CD4-positive, CD25-positive, alpha-beta regulatory T cell (primary cell): ENCODE measurements around the gene RSPH4A. TPM values are rescaled to one million over a fixed set of nuclear protein-coding genes. Genes with fewer than 3 reads are reported as not detected.
"Not testable (repeated sequence)": the region's sequence is repeated elsewhere in the genome, so short reads cannot be mapped to it uniquely, and the experiment has no call there.

Source experiments
- ATAC-seq, 2 donors: fragments of 150-1000 bp; cut with Tn5 transposase; one replicate each; pipeline ENCODE4 v1.10.0; 2021; ENCODE audit warnings: low read depth in 2 of 2, moderate number of reproducible peaks in 2 of 2, moderate library complexity in 1 of 2
- DNase-seq, 3 donors: peaks; one replicate each; pipeline versions ENCODE4 v3.0.0 to v3.0.0-alpha.2; 2012 to 2022; ENCODE audit warnings: mixed read lengths in 1 of 3
- H3K27ac ChIP-seq: one replicate; pipeline ENCODE4 v1.7.0; 2013; ENCODE audit warnings: mild to moderate bottlenecking, low read length; ENCODE audit not compliant: insufficient read depth, poor library complexity, severe bottlenecking
- H3K27me3 ChIP-seq: one replicate; pipeline ENCODE4 v1.7.0; 2013; ENCODE audit warnings: low read length; ENCODE audit not compliant: control insufficient read depth, insufficient read depth
- H3K36me3 ChIP-seq: one replicate; pipeline ENCODE4 v1.7.0; 2013; ENCODE audit warnings: mild to moderate bottlenecking, low read length, moderate library complexity; ENCODE audit not compliant: control insufficient read depth, insufficient read depth
- H3K4me1 ChIP-seq: 2 replicates; pipeline ENCODE4 v1.7.0; 2013; ENCODE audit warnings: mild to moderate bottlenecking, low read length; ENCODE audit not compliant: insufficient read depth, control insufficient read depth, poor library complexity, severe bottlenecking
- H3K4me3 ChIP-seq: one replicate; pipeline ENCODE4 v1.7.0; 2013; ENCODE audit warnings: low read depth, mild to moderate bottlenecking, low read length, moderate library complexity
- H3K9me3 ChIP-seq, 2 experiments: 1 replicate in 1 of 2; 2 replicates in 1 of 2; pipeline ENCODE4 v1.7.0; 2013; ENCODE audit warnings: low read length in 2 of 2, mild to moderate bottlenecking in 1 of 2, moderate library complexity in 1 of 2; ENCODE audit not compliant: control insufficient read depth in 2 of 2
- H3K27ac Mint-ChIP-seq, 3 donors: one replicate each; pipeline ENCODE4 v1.8.0; 2020 to 2022; ENCODE audit warnings: mild to moderate bottlenecking in 3 of 3, mixed read lengths in 3 of 3, moderate library complexity in 2 of 3
- H3K27me3 Mint-ChIP-seq: one replicate; pipeline ENCODE4 v1.8.0; 2022; ENCODE audit warnings: mild to moderate bottlenecking, mixed read lengths
- H3K36me3 Mint-ChIP-seq: one replicate; pipeline ENCODE4 v1.8.0; 2020; ENCODE audit warnings: mixed read lengths
- H3K4me1 Mint-ChIP-seq, 4 donors: one replicate each; pipeline ENCODE4 v1.8.0; 2020 to 2022; ENCODE audit warnings: mixed read lengths in 4 of 4, mild to moderate bottlenecking in 1 of 4
- H3K4me3 Mint-ChIP-seq, 4 donors: one replicate each; pipeline ENCODE4 v1.8.0; 2020 to 2022; ENCODE audit warnings: mild to moderate bottlenecking in 4 of 4, mixed read lengths in 4 of 4, moderate library complexity in 3 of 4
- H3K9me3 Mint-ChIP-seq, 7 donors: one replicate each; pipeline ENCODE4 v1.8.0; 2020 to 2022; ENCODE audit warnings: mixed read lengths in 7 of 7, mild to moderate bottlenecking in 3 of 7, moderate library complexity in 2 of 7
- polyA plus RNA-seq, 4 donors: library from polyadenylated mRNA; unstranded; fragments of 300-500 nt; fragmentation: Illumina TruSeq; gene quantifications; one replicate each; pipeline ENCODE4 v1.2.3, GENCODE V29; 2021
- total RNA-seq: library from RNA; stranded (reverse); gene quantifications from one replicate; pipeline ENCODE4 v1.2.3, GENCODE V29; 2022

Gene RSPH4A
- total and polyA plus RNA-seq, 5 donors from 2014 or later = 0.08 to 0.52 TPM; not detected in 3

DNA sequence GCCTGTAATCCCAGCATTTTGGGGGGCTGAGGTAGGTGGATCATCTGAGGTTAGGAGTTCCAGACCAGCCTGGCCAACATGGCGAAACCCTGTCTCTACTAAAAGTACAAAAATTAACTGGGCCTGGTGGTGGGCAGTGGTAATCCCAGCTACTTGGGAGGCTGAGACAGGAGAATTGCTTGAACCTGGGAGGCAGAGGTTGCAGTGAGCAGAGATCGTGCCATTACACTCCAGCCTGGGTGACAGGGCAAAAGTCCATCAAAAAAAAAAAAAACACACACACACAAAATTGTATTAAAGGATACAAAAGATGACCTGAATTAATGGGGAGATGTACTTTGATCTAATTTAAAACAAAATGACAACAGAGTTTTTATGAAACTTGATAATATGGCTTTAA lies 47.9 kb downstream of the RSPH4A start:
- H3K27me3 ChIP-seq, H3K27ac ChIP-seq, ATAC-seq, H3K27me3 Mint-ChIP-seq, H3K36me3 ChIP-seq, H3K9me3 Mint-ChIP-seq, DNase-seq, H3K4me3 ChIP-seq, H3K9me3 ChIP-seq: not testable (repeated sequence)
- Mint-ChIP-seq H3K27ac (peak overlapping the region in 2 of 3 donors; percentile 7 to 21), H3K36me3 (peaks cover 26% of the 10 kb centered on the region), H3K4me3 (peak overlapping the region in 1 of 4 donors; percentile 22), H3K4me1 (peaks cover 40 to 80% (median 65%) of the 10 kb centered on the region in 4 donors)
- peaks cover 35% of the 10 kb centered on the region for H3K4me1 ChIP-seq

DNA sequence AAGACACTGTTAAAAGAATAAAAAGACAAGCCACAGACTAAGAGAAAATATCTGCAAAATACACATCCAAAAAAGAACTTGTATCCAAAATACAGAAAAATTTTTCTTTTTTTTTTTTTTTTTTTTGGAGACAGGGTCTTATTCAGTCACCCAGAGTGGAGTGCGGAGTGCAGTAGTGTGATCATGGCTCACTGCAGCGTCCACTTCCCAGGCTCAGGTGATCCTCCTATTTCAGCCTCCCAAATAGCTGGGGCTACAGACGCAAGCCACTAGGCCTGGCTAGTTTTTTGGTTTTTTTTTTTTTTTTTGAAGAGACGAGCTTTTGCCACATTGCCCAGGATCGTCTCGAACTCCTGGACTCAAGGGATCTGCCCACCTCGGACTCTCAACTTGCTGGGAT lies 49.2 kb downstream of the RSPH4A start:
- no peaks in the 10 kb centered on the region for H3K27me3 ChIP-seq
- DNase-seq (no peak), ATAC-seq (no peak)
- peaks cover 35% of the 10 kb centered on the region for H3K4me1 ChIP-seq
- peaks cover 17% of the 10 kb centered on the region for H3K36me3 Mint-ChIP-seq
- H3K27ac Mint-ChIP-seq = no peak overlapping the region
- H3K9me3 ChIP-seq = no peaks in the 10 kb centered on the region
- H3K4me3 Mint-ChIP-seq = peak overlapping the region; percentile 27 to 98 (median 50)
- H3K27ac ChIP-seq = no peak overlapping the region
- no peaks in the 10 kb centered on the region for H3K27me3 Mint-ChIP-seq
- no peaks in the 10 kb centered on the region for H3K36me3 ChIP-seq
- H3K4me3 ChIP-seq = peak overlapping the region; percentile 38
- H3K9me3 Mint-ChIP-seq = no peaks in the 10 kb centered on the region
- peaks cover 34 to 72% (median 59%) of the 10 kb centered on the region in 4 donors for H3K4me1 Mint-ChIP-seq

DNA sequence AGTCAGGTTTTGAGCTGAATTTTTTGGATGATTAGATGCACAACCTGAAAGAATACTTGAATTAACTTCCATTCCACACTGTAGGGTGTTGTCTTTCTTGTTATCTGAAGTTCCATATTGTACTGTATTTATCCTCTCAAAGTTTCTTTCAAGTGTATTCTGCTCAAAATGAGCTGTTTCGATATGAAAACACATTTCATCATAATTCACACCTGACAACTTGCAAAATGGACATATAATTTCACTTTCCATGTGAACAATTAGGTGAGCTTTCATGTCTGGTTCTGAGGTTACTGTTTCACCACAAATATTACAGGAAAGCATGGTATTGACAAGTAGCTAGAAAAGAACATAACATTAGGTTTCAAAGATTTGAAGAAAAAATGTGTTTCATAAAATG lies 50.6 kb downstream of the RSPH4A start:
- Mint-ChIP-seq H3K27ac (peak overlapping the region in 1 of 3 donors; percentile 16), H3K9me3 (no peaks in the 10 kb centered on the region), H3K36me3 (peaks cover 17% of the 10 kb centered on the region), H3K4me1 (peaks cover 27 to 63% (median 51%) of the 10 kb centered on the region in 4 donors), H3K27me3 (peaks cover 14% of the 10 kb centered on the region), H3K4me3 (peak overlapping the region; percentile 29 to 98 (median 48))
- H3K9me3 ChIP-seq = no peaks in the 10 kb centered on the region
- no peak overlapping the region for H3K27ac ChIP-seq
- DNase-seq (peak in 1 of 3 donors; percentile 53), ATAC-seq (no peak)
- H3K4me1 ChIP-seq = peaks cover 35% of the 10 kb centered on the region
- peak overlapping the region; percentile 38 for H3K4me3 ChIP-seq
- no peaks in the 10 kb centered on the region for H3K36me3 ChIP-seq
- H3K27me3 ChIP-seq = no peaks in the 10 kb centered on the region

DNA sequence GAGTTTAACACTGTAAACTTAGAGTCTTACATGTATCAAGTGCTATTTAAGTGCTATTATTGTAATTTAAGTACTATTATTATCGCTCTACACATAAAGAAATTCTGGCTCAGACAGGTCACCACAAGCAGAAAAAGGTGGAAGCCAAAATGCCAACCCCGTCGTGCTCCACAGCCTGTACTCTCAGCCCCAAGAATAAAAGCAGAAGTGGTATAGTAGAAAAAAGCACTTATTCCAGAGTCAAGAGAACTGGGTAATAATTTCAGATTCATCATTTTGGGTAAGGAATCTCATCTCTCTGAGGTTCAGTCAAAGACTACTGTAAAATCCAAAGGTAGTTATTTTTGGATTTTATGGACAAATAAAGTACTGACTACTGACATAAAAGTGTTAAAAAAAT lies 51.3 kb downstream of the RSPH4A start:
- DNase-seq = no peak
- peak overlapping the region; percentile 89 for H3K27ac ChIP-seq
- Mint-ChIP-seq H3K4me3 (peak overlapping the region; percentile 96 to 99 (median 98)), H3K27ac (peak overlapping the region; percentile 98 to 99 (median 99)), H3K27me3 (peaks cover 17% of the 10 kb centered on the region), H3K9me3 (no peaks in the 10 kb centered on the region), H3K36me3 (peaks cover 12% of the 10 kb centered on the region), H3K4me1 (peaks cover 19 to 56% (median 44%) of the 10 kb centered on the region in 4 donors)
- H3K4me1 ChIP-seq = peaks cover 32% of the 10 kb centered on the region
- ATAC-seq = no peak
- no peaks in the 10 kb centered on the region for H3K36me3 ChIP-seq
- H3K9me3 ChIP-seq = no peaks in the 10 kb centered on the region
- H3K4me3 ChIP-seq = peak overlapping the region; percentile 95
- H3K27me3 ChIP-seq = no peaks in the 10 kb centered on the region

DNA sequence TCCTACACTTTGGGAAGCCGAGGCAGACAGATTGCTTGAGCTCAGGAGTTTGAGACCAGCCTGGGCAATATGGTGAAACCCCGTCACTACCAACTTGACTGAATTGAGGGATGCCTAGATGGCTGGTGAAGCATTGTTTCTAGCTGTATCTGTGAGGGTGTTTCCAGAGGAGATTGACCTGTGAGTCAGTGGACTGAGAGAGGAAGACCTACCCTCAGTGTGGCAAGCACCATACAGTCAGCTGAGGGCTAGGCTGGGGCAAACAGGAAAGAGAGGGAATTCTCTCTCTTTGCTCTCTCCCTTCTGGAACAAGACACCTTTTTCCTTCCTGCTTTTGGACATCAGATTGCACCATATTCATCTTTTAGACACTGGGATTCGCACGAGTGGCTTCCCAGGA lies 56.0 kb downstream of the RSPH4A start:
- Mint-ChIP-seq H3K27me3 (peaks cover 28% of the 10 kb centered on the region), H3K9me3 (no peaks in the 10 kb centered on the region), H3K36me3 (no peaks in the 10 kb centered on the region), H3K4me3 (no peak overlapping the region), H3K27ac (no peak overlapping the region), H3K4me1 (peaks cover 0 to 18% (median 10%) of the 10 kb centered on the region in 4 donors)
- Histone ChIP-seq H3K36me3 (no peaks in the 10 kb centered on the region), H3K27ac (no peak overlapping the region), H3K9me3 (no peaks in the 10 kb centered on the region), H3K4me1 (peaks cover 10% of the 10 kb centered on the region), H3K27me3 (peaks cover 4% of the 10 kb centered on the region), H3K4me3 (no peak overlapping the region)
- no peak for ATAC-seq
- no peak for DNase-seq

DNA sequence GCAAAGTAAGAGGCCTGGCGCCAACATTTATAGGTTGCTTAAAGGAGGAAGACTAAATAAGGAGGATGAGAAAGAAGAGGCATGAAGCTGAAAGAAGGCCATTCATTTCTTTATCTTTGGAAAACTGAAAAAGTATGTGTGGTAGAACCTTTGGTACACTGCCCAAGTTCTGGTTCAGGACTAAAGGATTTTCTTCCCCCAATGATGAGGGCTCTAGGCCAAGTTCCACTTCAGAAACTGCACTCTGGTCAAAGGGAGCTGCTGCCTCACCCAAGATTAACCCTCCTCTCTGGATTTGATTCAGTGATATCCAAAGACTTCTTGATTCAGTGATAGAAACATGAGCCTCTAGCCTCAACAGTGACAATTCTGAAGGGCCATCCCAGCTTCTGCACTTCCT lies 59.7 kb downstream of the RSPH4A start:
- Mint-ChIP-seq H3K27ac (no peak overlapping the region), H3K27me3 (peaks cover 23% of the 10 kb centered on the region), H3K9me3 (no peaks in the 10 kb centered on the region), H3K36me3 (no peaks in the 10 kb centered on the region), H3K4me1 (peaks cover 9 to 15% (median 11%) of the 10 kb centered on the region in 4 donors), H3K4me3 (peak overlapping the region in 1 of 4 donors; percentile 37)
- H3K4me1 ChIP-seq = peaks cover 9% of the 10 kb centered on the region
- H3K27ac ChIP-seq = no peak overlapping the region
- ATAC-seq (no peak), DNase-seq (no peak)
- H3K9me3 ChIP-seq = no peaks in the 10 kb centered on the region
- H3K36me3 ChIP-seq = no peaks in the 10 kb centered on the region
- no peak overlapping the region for H3K4me3 ChIP-seq
- H3K27me3 ChIP-seq = peaks cover 4% of the 10 kb centered on the region

DNA sequence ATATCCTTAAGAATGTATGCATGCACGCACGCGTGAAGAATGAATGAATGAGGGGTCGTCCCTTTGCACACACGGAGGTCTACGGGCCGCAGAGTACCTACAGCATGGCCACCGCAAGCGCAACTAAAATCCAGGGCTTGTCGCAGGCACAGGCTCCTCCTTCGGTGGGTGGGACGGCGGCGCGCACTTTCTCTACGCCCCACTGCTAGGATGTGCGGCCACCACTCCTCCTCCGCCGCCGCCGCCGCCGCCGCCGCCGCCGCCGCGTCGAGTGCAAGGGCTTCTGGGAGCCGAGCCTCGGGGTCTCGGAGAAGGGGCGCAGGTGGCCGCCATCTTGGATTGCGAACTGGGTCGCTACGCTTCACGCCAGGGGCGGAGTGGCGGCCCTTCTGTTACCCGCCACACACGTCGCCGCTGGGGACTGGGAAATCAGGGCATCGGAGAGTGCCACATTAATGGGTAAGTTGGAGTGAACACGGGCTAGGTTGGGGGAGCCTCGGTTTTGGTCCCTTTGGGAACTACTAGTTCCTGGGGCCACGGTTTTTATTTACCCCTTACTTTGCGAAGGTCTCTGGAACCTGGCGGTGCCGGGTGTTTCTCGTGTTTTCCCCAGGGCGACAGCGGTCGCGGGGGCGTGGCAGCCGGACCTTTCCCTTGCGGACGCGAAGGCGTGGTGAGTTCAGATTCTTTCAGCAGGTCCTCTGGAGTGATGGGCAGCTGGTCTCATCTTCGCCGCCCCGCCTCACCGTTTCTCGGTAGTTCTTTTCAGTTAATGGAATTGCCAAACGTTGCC lies 64.8 kb downstream of the RSPH4A start, which contains the start of gene KPNA5:
KPNA5 (plus strand) TSS at position 332 of the 793 bp plus-strand sequence; CDS start at position 456, 124 bp downstream.
- H3K4me1 ChIP-seq = peaks cover 26% of the 10 kb centered on the region
- H3K9me3 ChIP-seq = no peaks in the 10 kb centered on the region
- Mint-ChIP-seq H3K9me3 (peaks cover 0 to 6% (median 0%) of the 10 kb centered on the region in 7 donors), H3K4me1 (peaks cover 31 to 54% (median 41%) of the 10 kb centered on the region in 4 donors), H3K4me3 (peak within 1 kb of the TSS; percentile 97 to 100 (median 98)), H3K27me3 (no peaks in the 10 kb centered on the region), H3K36me3 (peaks cover 19% of the 10 kb centered on the region), H3K27ac (peak within 1 kb of the TSS; percentile 99 to 100 (median 99))
- no peaks in the 10 kb centered on the region for H3K27me3 ChIP-seq
- peak; percentile 86 to 97 (median 90) for DNase-seq
- peak; percentile 94 to 95 for ATAC-seq
- H3K4me3 ChIP-seq = peak within 1 kb of the TSS; percentile 100
- H3K27ac ChIP-seq = peak within 1 kb of the TSS; percentile 90
- peaks cover 10% of the 10 kb centered on the region for H3K36me3 ChIP-seq
